ENCODE results near the gene MACROD1.
"Not testable (repeated sequence)": the region's sequence is repeated elsewhere in the genome, so short reads cannot be mapped to it uniquely, and the experiment has no call there.

MACROD1 gene

DNA sequence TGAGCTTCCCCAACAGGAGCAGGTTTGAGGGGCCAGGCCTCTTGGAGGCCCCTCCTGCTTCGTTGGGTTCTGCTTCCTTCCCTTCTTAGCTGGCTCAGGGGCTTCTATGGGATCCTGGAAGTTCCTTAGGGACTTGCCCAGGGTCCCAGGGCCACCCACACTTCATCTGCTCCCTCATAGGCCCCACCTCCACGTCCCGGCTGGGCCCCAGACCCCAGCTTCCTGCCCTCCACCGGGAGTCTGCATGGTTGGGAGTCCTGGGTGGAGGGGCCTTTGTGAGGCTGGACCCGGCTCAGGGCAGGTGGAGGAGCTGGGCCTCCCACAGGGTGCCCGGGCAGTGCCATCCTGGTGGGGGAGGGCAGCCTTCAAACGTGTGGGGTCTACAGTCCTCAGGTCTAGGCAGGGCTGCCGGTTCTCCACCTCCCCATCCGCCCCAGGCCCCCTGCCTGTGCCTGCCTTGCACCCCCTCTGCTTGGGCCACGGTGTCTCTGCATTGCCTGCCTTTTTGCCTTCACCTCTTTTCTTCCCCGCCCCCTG is 168.0 kb downstream of the MACROD1 start:
- no peak for DNase-seq (ENCODE audit: low spot score)

DNA sequence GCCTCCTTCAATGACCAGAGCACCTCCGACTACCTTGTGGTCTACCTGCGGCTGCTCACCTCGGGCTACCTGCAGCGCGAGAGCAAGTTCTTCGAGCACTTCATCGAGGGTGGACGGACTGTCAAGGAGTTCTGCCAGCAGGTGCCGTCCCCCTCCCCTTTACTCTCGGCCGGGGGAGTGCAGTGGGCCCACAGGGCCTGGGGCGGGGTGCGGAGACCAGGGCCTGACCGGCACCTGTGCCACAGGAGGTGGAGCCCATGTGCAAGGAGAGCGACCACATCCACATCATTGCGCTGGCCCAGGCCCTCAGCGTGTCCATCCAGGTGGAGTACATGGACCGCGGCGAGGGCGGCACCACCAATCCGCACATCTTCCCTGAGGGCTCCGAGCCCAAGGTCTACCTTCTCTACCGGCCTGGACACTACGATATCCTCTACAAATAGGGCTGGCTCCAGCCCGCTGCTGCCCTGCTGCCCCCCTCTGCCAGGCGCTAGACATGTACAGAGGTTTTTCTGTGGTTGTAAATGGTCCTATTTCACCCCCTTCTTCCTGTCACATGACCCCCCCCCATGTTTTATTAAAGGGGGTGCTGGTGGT is 168.7 kb downstream of the MACROD1 start:
- no peak for DNase-seq (ENCODE audit: low spot score)

DNA sequence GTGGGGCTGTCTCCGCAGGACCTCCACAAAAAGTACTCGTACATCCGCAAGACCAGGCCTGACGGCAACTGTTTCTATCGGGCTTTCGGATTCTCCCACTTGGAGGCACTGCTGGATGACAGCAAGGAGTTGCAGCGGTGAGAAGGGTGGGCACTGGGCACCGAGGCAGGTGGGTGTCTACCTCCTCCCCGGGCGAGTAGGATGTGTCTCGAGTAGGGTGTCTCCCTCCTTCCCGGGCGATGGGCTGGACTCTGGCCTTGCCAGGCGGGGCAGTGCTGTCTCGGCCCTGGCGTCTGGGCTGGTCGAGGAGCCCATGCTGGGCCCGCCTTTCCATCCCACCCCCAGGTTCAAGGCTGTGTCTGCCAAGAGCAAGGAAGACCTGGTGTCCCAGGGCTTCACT is 169.4 kb downstream of the MACROD1 start:
- no peak for DNase-seq (ENCODE audit: low spot score)

DNA sequence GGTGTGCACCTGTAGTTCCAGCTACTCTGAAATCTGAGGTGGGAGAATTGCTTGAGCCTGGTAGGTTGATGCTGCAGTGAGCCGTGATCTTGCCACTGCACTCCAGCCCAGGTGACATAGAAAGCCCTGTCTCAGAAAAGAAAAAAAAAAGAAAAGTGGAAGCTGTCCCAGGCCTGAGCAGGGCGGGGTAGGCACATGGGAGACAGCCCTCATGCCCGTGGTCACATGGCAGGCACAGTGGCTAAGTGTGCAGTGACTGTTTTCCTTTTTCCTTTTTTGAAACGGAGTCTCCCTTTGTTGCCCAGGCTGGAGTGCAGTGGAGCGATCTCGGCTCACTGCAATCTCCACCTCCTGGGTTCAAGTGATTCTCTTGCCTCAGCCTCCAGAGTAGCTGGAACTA is 171.9 kb downstream of the MACROD1 start:
- DNase-seq (ENCODE audit: low spot score) = no peak

DNA sequence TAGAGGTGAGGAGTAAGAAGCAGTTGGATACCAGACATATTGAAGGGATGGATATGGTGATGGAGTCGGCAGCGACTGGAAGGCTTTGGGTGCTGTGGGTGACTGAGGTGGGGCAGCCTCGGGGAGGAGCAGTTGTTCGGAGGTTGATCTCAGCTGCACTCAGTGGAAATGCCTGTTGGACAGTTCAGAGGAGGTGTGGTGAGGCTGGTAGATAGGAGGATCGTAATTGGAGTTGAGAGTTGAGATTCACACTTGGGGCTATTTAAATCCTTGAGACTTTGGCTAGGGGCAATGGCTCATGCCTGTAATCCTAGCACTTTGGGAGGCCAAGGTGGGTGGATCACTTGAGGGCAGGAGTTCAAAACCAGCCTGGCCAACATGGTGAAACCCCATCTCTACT is 172.8 kb downstream of the MACROD1 start:
- no peak for DNase-seq (ENCODE audit: low spot score)

DNA sequence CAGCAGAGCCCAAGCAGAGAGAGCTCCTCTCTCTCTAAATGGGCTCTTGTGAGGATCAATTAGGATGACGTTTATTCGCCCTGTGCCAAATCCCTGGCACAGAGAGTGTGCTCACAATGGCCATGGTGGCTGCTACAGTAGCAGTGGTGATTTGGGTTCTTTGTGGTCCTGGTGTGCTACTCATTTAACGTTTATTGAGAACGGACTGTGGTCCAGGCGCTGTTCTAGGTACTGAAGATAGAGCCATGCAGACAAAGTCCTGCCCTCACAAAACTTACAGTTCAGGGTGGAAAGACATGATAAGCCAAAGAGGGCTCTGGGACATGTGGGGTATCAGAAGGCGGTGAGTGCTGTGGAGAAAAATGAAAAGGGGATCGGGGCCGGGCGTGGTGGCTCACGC is 174.4 kb downstream of the MACROD1 start:
- no peak for DNase-seq (ENCODE audit: low spot score)

DNA sequence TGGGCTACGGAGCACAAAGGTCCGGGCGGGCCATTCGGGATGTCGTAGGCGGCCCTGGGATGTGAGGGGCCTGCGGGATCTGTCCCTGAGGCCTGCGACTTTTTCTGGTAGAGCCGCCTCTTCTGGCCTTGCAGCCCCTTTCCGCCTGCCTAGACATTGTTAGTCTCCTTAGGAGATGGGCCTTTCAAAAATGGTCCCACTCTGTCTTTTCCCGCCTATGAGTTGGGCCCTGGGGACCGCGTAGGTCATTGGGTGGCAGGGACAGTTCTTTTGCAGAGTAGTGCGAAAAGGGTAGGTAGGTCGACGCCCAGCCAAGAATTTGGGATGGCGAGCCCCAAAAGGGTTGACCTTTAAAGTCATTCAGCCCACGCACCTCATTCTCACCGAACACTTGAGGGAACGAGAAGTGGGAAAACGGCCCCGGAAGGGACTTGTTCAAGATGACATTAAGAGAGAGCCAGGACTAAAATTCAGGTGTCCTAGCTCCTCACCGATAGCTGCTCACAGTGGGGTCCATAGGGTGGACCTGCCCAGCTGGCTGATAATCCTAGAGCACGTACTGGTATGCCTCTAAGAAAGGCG is 178.9 kb downstream of the MACROD1 start:
- DNase-seq (ENCODE audit: low spot score) = no peak

DNA sequence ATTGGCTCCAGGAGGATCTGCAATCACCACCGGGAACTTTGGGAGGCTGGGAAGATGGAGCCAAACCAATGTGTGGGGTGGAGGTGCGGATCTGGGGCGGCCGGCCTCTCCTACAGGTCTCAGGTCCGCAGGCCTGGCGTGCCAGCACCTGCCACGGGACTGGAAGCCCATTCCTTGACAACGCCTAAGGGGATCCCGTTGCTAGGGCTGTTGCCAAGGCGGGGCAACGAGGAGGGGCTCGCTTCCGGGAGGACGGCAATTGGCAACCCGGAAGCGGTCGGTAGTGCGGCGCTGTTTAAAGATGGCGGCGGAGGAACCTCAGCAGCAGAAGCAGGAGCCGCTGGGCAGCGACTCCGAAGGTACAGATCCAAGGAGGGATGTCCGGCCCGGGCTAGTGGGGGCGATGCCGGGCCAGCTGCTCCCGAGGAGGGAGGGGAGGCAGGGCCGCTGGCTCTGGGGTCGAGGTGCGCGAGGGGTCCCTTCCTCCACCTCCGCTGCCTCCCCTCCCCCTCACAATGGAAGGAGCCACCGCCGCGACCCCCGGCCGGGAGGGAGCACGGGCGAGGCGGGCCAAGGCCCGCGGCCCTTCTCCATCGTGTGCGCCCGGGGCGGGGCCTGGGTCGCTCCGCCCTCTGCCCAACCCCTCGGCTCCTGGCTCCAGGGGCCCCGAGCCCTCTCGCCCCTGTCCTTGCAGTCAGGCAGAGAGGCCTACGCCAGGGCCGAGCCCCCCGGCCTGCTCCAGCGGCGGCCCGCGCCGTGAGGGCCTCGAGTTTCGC is 179.6 kb downstream of the MACROD1 start, which contains the start of gene OTUB1:
TSS of gene OTUB1 (plus strand) at position 283 of the 776 bp plus-strand sequence. CDS start at position 302, 19 bp downstream.
- peak; percentile 97 for DNase-seq (ENCODE audit: low spot score)

DNA sequence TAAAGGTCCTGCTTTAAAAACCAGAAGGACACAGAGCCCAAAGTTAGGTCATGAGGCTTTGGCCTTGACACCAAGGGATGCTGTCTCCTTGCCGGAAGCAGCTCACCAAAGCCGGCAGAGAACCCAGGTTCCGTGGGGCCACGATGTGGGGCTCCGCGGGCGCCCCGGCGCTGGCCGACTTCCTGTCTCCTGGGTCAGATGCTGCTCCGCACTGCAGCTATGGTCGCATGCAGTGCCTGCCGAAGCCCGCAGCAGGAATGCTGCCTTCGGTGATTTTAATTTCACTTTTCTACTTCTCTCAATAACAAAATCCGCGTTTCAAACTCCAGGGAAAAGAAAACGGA is 180.1 kb downstream of the MACROD1 start:
- DNase-seq (ENCODE audit: low spot score) = peak; percentile 60

DNA sequence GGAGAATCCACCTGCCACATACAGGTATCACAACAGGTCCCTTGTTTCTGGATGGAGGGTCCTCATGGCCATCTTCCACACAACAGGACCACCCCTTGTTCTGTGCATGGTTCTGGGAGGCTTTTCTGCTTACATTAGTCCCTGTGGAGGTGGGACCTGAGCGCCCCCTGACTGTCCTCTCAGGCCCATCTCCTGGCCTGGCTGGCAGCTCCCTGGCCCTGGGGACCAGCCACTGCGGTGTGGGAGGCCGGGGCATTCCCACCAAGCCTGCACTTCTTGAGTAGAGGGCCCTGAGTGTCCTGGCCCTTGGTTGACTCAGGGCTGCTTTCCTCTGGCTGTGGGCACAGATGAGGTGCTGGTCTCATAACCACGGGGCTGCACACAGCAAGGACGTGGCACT is 186.5 kb downstream of the MACROD1 start:
- no peak for DNase-seq (ENCODE audit: low spot score)

DNA sequence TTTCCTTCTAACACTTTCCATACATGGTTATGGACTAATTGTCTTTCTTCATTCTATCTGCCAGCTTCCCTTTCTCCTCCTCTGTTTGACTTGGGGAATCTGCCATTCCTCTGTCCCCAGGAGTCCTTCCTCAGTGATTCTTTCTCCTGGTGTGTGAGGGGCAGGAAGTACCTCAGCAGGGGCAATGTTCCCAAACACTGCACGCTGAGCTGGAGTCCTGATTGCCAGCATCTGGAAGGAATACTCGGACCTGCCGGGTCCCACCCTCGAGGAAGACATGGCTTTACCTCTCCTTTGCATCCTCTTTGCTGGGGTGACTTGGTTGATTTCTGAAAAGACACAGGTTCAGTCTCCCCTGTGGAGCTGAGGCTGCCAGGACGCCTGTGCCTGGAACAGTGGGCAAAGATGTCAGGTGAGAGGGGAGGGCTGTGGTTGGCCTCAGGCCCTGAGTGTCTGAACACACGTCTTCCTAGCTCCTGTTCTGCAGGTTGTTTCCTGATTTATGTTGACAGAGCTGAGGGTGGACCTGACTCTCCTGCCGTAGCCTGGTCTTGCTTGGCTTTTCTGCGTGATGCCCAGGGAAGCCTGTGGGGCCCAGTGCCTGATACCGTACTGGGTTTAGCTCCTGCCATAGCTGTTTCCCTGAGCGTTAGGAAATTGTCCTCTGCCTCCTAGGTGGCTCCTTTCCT is 187.2 kb downstream of the MACROD1 start:
- DNase-seq (ENCODE audit: low spot score) = no peak

DNA sequence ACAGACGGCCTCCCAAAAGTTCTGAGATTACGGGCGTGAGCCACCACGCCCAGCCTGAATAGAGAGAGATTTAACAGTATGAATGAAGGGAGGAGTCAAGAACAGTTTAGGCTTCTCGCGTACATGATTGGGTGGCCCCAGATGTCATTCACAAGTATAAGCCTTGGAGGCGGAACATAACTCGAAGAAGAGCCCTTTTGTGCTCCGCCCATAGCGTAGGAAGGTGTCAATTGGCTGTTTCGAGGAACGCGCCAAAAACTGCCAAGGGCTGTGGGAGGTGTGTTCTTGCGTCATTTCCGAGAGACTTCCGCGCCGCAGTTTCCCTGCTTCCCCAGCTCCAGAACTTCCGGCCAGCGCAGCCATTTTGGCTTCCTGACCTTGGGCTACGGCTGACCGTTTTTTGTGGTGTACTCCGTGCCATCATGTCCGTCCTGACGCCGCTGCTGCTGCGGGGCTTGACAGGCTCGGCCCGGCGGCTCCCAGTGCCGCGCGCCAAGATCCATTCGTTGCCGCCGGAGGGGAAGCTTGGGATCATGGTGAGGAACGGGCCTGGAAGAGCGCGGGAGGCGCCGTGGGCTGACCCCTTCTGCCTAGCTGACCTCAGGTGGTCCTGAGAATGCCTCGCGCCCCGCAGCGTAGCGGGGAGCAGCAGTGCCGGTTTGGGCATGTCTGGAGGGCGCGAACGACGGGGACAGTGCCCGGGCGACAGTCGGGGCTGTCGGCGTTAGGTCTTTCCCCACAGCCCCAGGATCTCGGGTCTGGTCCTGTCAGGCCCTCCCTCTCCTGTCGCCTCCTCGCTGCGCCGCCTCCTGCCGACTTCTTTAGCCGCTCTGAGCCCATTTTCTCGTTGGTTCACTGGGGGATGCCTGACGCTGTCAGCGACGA is 191.4 kb downstream of the MACROD1 start, which contains the start of gene COX8A:
TSS of gene COX8A (plus strand) at position 362 of the 885 bp plus-strand sequence. CDS start at position 423, 61 bp downstream.
- peak; percentile 98 for DNase-seq (ENCODE audit: low spot score)

DNA sequence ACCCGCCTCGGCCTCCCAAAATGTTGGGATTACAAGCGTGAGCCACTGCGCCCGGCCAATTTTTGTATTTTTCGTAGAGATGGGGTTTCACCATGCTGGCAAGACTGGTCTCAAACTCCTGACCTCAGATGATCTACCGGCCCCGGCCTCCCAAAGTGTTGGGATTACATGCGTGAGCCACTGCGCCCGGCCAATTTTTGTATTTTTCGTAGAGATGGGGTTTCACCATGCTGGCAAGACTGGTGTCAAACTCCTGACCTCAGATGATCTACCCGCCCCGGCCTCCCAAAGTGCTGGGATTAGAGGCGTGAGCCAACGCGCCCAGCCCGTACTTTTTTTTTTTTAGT is 192.0 kb downstream of the MACROD1 start:
- DNase-seq (ENCODE audit: low spot score) = not testable (repeated sequence)

DNA sequence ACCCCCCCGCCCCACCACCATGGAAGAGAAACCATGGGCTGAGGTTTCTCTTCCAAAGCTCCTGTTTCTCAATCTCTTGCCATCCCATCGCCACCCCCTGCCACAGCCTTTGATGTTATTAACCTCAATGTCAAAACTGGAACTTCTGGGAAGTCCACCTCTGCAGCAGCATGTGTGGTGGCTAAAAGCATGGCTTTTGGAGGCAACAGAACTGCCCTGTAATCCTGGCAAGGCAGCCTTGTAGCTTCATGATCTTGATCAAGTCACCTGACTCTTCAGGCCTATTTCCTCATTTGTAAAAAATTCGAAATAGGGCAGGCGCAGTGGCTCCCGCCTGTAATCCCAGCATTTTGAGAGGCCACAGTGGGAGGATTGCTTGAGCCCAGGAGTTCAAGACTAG is 195.0 kb downstream of the MACROD1 start:
- DNase-seq (ENCODE audit: low spot score) = no peak

DNA sequence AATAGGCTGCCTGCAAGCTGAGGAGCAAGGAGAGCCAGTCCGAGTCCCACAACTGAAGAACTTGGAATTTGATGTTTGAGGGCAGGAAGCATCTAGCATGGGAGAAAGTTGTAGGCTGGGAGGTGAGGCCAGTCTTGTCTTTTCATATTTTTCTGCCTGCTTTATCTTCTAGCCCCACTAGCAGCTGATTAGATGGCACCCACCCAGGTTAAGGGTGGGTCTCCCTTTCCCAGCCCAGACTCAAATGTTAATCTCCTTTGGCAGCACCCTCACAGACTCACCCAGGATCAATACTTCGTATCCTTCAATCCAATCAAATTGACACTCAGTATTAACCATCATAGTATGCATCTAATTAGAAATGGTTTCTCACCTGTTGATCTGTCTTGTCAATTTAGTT is 196.5 kb downstream of the MACROD1 start:
- no peak for DNase-seq (ENCODE audit: low spot score)

DNA sequence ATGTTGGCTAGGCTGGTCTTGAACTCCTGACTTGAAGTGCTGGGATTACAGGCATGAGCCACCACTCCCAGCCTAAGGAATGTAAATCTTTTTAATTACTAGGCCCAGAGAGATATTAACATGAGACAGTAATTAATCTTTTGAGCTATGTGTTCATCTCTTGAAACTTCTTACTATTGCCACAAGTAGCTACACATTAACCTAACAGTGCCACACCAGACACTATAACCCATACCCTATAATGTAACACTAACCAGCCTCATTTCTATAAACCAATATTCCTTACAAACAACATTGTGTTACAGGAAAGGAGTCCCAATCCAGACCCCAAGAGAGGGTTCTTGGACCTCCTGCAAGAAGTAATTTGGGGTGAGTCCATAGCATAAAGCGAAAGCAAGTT is 199.5 kb downstream of the MACROD1 start:
- no peak for DNase-seq (ENCODE audit: low spot score)

DNA sequence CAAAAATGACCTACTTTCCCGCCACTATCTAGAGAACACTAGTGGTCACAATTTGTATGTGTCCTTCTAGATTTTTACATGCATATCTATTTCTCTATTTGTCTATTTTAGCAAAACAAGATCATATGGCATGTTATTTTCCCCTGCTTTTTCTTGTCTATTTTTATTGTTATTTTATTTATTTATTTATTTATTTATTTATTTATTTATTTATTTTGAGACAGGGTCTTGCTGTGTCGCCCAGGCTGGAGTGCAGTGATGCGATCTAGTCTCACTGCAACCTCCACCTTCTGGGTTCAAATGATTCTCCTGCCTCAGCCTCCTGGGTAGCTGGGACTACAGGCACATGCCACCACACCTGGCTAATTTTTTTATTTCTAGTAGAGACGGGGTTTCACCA is 202.0 kb downstream of the MACROD1 start:
- DNase-seq (ENCODE audit: low spot score) = not testable (repeated sequence)

DNA sequence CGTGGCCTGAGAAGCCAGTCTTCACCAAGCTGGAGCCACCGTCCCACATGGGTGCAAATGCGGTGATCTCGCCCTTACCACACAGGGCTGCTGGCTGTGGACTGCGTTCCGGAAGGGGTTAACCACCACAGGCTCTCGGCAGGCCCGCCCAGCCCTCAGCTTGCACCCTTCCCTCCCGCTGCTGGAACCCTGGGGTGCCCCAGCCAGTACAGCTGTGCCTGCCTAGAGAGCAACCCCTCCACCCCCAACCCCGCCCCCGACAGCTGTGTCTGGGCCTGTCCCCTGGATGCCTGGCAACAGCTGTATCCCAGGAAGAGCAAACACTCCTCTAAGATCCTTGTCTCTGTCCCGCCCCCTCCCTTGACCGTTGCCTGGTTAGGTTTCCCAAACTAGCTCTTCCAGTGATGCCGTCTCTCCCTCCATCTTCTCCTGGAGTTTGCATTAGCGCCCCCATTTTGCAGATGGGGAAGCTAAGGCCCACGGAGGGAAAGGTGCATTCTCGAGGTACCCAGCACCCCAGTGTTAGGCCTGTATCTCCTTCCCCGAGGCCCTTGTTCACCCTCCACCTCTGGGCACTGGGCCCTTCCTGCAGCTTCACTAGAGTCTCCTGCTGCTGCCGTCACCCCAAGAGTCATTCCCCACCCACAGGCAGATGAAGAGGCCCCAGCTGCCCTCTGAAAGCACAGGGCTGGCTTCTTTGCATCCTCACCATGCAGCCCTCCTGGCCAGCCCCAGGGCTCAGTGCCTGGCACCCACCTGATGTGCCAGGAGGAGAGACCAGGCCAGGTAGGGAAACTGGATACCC is 204.1 kb downstream of the MACROD1 start:
- peak; percentile 69 for DNase-seq (ENCODE audit: low spot score)

DNA sequence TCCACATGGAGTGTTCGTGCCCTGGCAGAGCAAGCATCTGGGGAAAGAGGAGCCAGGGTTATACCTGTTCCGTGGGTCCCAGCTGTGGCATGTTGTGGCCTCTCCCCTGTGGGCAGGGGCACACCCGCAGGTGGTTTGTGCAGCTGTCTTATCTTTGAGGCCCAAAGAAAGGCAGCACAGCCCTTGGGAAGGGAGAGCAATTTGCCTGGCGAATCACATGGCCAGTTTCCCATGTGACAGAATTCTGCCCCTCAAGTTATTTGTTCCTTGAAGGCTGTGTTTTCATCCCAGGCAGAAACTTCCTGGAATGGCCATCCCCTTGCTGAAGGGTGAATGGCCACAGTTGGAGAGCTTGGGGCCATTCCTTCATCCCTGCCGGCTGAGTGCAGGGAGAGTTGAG is 207.9 kb downstream of the MACROD1 start:
- DNase-seq (ENCODE audit: low spot score) = no peak

DNA sequence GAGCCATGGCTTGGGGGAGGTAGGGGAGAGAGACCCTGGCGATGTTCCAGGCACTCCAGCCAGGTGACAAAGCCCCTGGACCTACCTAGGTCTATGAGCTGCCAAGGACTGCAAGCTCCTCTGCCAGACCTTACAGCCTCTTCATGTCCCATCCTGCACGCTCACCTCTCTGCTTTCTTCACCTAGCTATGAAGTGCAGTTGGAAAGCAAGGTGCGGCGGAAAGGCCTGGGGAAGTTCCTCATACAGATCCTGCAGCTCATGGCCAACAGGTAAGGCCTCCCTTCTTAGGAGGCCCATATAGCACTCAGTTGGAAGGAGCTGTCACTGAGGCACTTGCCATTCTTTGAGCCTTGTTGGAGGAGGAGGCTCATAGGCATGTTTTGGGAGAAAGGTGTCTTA is 213.3 kb downstream of the MACROD1 start:
- DNase-seq (ENCODE audit: low spot score) = no peak

Data from GM03348 (cell line).